Measurements from ENCODE around the gene ZBTB49. TPM values are rescaled to one million over a fixed set of nuclear protein-coding genes. Genes with fewer than 3 reads are reported as not detected.

Gene ZBTB49
- total and polyA plus RNA-seq, 2 of the 4 experiments (the other 2 are of a cell fraction) = 3.2 to 4.8 TPM

GRCh38 chr4:4288098-4288497, 2.0 kb upstream of the ZBTB49 start:
- Histone ChIP-seq H3K4me2 (ENCODE audit: low read depth, low read length) (no peak overlapping the region), H3K9me1 (ENCODE audit: insufficient read depth, low read length) (peaks cover 17% of the 10 kb centered on the region; the same call in 1 of the 2 replicates), H2BK120ac (ENCODE audit: low read depth, low read length) (no peak overlapping the region), H4K5ac (ENCODE audit: low read depth, low read length) (no peak overlapping the region), H2AK5ac (ENCODE audit: low read depth, low read length) (no peak overlapping the region), H4K8ac (ENCODE audit: low read depth in 2 of 2, low read length in 2 of 2) (no peak overlapping the region), H3K4me3 (ENCODE audit: insufficient read depth, low read depth, low read length) (no peak overlapping the region), H2BK20ac (ENCODE audit: low read depth, low read length) (no peak overlapping the region), H2AK9ac (replicated peaks; ENCODE audit: low read depth, low read length, poor library complexity) (no peak overlapping the region), H3K9ac (ENCODE audit: low read depth, low read length) (no peak overlapping the region), H3K9me3 (ENCODE audit: control insufficient read depth, insufficient read depth, low read length) (no peaks in the 10 kb centered on the region), H3K56ac (ENCODE audit: extremely low read depth, insufficient read depth, low read length) (no peak overlapping the region), H4K91ac (ENCODE audit: insufficient read depth, low read depth, low read length) (no peak overlapping the region), H2BK15ac (ENCODE audit: low read depth, low read length) (no peak overlapping the region), H3K27me3 (ENCODE audit: control insufficient read depth, insufficient read depth, low read length) (no peaks in the 10 kb centered on the region), H3K18ac (ENCODE audit: low read depth, low read length) (no peak overlapping the region), H2BK5ac (ENCODE audit: low read depth, low read length, poor library complexity, severe bottlenecking) (no peak overlapping the region), H4K20me1 (ENCODE audit: insufficient read depth, low read length) (peaks cover 11% of the 10 kb centered on the region; the same call in 1 of the 2 replicates), H3K4ac (ENCODE audit: low read depth, low read length) (no peak overlapping the region), H3K79me1 (ENCODE audit: low read depth in 1 of 2, low read length in 2 of 2) (peaks cover 46 to 72% of the 10 kb centered on the region in 2 experiments), H2AFZ (replicated peaks; ENCODE audit: low read length, poor library complexity) (no peak overlapping the region), H3K4me1 (ENCODE audit: control insufficient read depth, insufficient read depth, low read length) (peaks cover 6% of the 10 kb centered on the region), H3K23ac (ENCODE audit: low read depth, low read length) (no peak overlapping the region), H3K14ac (replicated peaks; ENCODE audit: low read depth, low read length) (no peak overlapping the region), H3K36me3 (ENCODE audit: control insufficient read depth, insufficient read depth, low read length) (peaks cover 8% of the 10 kb centered on the region), H3K27ac (ENCODE audit: insufficient read depth, low read length) (no peak overlapping the region)
- BruUV-seq (replicated peaks) = no TSS peak
- DNase-seq (no peak), ATAC-seq (ENCODE audit: low read depth) (no peak)
- in situ Hi-C loops (cut with MboI; ENCODE audit: low sequenced_read_pairs) (no loop called here), intact Hi-C loops (cut with micrococcal nuclease) (no loop called here), dilution Hi-C loops (cut with HindIII; ENCODE audit: low sequenced_read_pairs, unreplicated experiment) (no loop called here)
- TF ChIP-seq POLR2A (IDR thresholded peaks at IDR 0.05; ENCODE audit: low read depth, low read length) (no peak), SMC3 (IDR thresholded peaks at IDR 0.05; ENCODE audit: low read depth, low read length) (no peak), MAFK (IDR thresholded peaks at IDR 0.05; ENCODE audit: low read depth, low read length) (no peak)
- ChIA-PET POLR2A (ENCODE audit: unreplicated experiment) (no interaction called here), CTCF (no interaction called here)

All from IMR-90 (cell line).